ENCODE results near the gene CHM. TPM values are rescaled to one million over a fixed set of nuclear protein-coding genes. Genes with fewer than 3 reads are reported as not detected.

Gene CHM
- total and polyA plus RNA-seq, 2 of the 8 experiments (the other 6 are each of a cell fraction or from before 2014, with no cell fraction given) = 8.6 to 15.5 TPM

GRCh38 chrX:85903692-85904471 is 143.5 kb downstream of the CHM start (continued):
- no peak for TF ChIP-seq E2F6 (IDR thresholded peaks at IDR 0.05)
